Measurements from ENCODE around the gene RASL12.
"Not testable (repeated sequence)": the region's sequence is repeated elsewhere in the genome, so short reads cannot be mapped to it uniquely, and the experiment has no call there.

RASL12 gene

GRCh38 chr15:65067645-65068402 is at the start of gene RASL12:
RASL12 (minus strand) TSS chr15:65067991; CDS start chr15:65067835, 156 bp downstream.
- DNase-seq, result no peak

GRCh38 chr15:65115542-65115941 is 47.8 kb upstream of the RASL12 start:
- DNase-seq, result peak; percentile 13

GRCh38 chr15:65115086-65115485 is 47.3 kb upstream of the RASL12 start, which contains the start of gene UBAP1L:
UBAP1L (minus strand) TSS chr15:65115200; CDS start chr15:65106215, 8,985 bp downstream.
- no peak for DNase-seq

GRCh38 chr15:65110676-65111292 is 43.0 kb upstream of the RASL12 start:
- no peak for DNase-seq

GRCh38 chr15:65106011-65106590 is 38.3 kb upstream of the RASL12 start:
- DNase-seq, result no peak

- no peak for DNase-seq
These were observed 37.2 kb upstream of the RASL12 start for GRCh38 chr15:65105038-65105437.

GRCh38 chr15:65102912-65103311 is 35.1 kb upstream of the RASL12 start:
- DNase-seq, result no peak

- DNase-seq, result no peak
These were observed 34.3 kb upstream of the RASL12 start for GRCh38 chr15:65101891-65102708.

GRCh38 chr15:65101411-65101890 is 33.7 kb upstream of the RASL12 start:
- DNase-seq, result no peak

GRCh38 chr15:65100442-65100841 is 32.7 kb upstream of the RASL12 start:
- DNase-seq, result no peak

GRCh38 chr15:65099801-65100200 is 32.0 kb upstream of the RASL12 start:
- DNase-seq, result not testable (repeated sequence)

- no peak for DNase-seq
These were observed 31.5 kb upstream of the RASL12 start for GRCh38 chr15:65099336-65099735.

- DNase-seq, result no peak
These were observed 30.0 kb upstream of the RASL12 start for GRCh38 chr15:65097651-65098263.

GRCh38 chr15:65096481-65097385 is 28.9 kb upstream of the RASL12 start:
- no peak for DNase-seq

GRCh38 chr15:65095747-65096104 is 27.9 kb upstream of the RASL12 start:
- no peak for DNase-seq

GRCh38 chr15:65095011-65095746 is 27.4 kb upstream of the RASL12 start:
- no peak for DNase-seq

- DNase-seq, result no peak
These were observed 26.7 kb upstream of the RASL12 start for GRCh38 chr15:65094294-65094995.

- DNase-seq, result not testable (repeated sequence)
These were observed 26.0 kb upstream of the RASL12 start for GRCh38 chr15:65093793-65094170.

GRCh38 chr15:65092911-65093792 is 25.4 kb upstream of the RASL12 start:
- no peak for DNase-seq
